ENCODE measurements around the gene INSRR. TPM values are rescaled to one million over a fixed set of nuclear protein-coding genes. Genes with fewer than 3 reads are reported as not detected.

The INSRR gene
- total and polyA plus RNA-seq, 2 of the 8 experiments (the other 6 are each of a cell fraction or from before 2014, with no cell fraction given) = 0.02 TPM; not detected in 1

DNA sequence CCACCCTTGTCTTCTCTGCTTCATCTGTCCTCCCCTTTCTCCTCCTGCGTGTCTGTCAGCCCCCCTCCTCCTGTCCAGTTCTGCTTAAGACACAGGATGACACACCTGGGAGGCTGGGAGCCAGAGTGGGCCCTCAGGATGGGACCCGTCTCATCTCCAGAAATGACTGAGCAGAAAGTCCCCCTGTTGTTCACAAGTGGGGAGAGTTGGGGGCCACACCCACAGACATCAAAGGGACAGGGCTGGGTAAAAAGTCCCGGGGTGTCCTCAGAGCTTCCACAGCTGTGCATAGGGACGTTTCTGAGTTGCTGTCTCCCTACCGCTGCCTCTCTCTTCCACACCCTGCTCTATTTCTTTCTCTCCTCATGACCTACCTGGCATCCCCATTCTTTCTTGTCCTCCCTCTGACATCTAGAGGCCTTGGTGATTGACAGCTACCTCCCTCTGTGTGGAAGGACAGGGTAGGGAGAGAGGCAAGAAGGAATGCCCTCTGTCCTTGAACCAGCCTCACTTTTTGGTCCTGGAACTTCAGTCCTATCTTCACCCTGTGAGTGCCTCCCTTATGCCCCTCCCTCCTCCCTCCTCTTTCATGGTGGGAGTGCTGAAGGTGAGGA is 22.8 kb downstream of the INSRR start (continued):
- TF ChIP-seq, protein P1, sequence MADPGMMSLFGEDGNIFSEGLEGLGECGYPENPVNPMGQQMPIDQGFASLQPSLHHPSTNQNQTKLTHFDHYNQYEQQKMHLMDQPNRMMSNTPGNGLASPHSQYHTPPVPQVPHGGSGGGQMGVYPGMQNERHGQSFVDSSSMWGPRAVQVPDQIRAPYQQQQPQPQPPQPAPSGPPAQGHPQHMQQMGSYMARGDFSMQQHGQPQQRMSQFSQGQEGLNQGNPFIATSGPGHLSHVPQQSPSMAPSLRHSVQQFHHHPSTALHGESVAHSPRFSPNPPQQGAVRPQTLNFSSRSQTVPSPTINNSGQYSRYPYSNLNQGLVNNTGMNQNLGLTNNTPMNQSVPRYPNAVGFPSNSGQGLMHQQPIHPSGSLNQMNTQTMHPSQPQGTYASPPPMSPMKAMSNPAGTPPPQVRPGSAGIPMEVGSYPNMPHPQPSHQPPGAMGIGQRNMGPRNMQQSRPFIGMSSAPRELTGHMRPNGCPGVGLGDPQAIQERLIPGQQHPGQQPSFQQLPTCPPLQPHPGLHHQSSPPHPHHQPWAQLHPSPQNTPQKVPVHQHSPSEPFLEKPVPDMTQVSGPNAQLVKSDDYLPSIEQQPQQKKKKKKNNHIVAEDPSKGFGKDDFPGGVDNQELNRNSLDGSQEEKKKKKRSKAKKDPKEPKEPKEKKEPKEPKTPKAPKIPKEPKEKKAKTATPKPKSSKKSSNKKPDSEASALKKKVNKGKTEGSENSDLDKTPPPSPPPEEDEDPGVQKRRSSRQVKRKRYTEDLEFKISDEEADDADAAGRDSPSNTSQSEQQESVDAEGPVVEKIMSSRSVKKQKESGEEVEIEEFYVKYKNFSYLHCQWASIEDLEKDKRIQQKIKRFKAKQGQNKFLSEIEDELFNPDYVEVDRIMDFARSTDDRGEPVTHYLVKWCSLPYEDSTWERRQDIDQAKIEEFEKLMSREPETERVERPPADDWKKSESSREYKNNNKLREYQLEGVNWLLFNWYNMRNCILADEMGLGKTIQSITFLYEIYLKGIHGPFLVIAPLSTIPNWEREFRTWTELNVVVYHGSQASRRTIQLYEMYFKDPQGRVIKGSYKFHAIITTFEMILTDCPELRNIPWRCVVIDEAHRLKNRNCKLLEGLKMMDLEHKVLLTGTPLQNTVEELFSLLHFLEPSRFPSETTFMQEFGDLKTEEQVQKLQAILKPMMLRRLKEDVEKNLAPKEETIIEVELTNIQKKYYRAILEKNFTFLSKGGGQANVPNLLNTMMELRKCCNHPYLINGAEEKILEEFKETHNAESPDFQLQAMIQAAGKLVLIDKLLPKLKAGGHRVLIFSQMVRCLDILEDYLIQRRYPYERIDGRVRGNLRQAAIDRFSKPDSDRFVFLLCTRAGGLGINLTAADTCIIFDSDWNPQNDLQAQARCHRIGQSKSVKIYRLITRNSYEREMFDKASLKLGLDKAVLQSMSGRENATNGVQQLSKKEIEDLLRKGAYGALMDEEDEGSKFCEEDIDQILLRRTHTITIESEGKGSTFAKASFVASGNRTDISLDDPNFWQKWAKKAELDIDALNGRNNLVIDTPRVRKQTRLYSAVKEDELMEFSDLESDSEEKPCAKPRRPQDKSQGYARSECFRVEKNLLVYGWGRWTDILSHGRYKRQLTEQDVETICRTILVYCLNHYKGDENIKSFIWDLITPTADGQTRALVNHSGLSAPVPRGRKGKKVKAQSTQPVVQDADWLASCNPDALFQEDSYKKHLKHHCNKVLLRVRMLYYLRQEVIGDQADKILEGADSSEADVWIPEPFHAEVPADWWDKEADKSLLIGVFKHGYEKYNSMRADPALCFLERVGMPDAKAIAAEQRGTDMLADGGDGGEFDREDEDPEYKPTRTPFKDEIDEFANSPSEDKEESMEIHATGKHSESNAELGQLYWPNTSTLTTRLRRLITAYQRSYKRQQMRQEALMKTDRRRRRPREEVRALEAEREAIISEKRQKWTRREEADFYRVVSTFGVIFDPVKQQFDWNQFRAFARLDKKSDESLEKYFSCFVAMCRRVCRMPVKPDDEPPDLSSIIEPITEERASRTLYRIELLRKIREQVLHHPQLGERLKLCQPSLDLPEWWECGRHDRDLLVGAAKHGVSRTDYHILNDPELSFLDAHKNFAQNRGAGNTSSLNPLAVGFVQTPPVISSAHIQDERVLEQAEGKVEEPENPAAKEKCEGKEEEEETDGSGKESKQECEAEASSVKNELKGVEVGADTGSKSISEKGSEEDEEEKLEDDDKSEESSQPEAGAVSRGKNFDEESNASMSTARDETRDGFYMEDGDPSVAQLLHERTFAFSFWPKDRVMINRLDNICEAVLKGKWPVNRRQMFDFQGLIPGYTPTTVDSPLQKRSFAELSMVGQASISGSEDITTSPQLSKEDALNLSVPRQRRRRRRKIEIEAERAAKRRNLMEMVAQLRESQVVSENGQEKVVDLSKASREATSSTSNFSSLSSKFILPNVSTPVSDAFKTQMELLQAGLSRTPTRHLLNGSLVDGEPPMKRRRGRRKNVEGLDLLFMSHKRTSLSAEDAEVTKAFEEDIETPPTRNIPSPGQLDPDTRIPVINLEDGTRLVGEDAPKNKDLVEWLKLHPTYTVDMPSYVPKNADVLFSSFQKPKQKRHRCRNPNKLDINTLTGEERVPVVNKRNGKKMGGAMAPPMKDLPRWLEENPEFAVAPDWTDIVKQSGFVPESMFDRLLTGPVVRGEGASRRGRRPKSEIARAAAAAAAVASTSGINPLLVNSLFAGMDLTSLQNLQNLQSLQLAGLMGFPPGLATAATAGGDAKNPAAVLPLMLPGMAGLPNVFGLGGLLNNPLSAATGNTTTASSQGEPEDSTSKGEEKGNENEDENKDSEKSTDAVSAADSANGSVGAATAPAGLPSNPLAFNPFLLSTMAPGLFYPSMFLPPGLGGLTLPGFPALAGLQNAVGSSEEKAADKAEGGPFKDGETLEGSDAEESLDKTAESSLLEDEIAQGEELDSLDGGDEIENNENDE (IDR thresholded peaks at IDR 0.05; ENCODE audit: insufficient replicate concordance, low read length) = no peak
- TF ChIP-seq RFX5 (IDR thresholded peaks at IDR 0.05; ENCODE audit: borderline replicate concordance, low read depth, low read length) (no peak), EZH2 (IDR thresholded peaks at IDR 0.05; ENCODE audit: low read depth, low read length, severe bottlenecking) (no peak), SP1 (IDR thresholded peaks at IDR 0.05; ENCODE audit: low read depth, low read length) (no peak)
- TF ChIP-seq, protein P2, sequence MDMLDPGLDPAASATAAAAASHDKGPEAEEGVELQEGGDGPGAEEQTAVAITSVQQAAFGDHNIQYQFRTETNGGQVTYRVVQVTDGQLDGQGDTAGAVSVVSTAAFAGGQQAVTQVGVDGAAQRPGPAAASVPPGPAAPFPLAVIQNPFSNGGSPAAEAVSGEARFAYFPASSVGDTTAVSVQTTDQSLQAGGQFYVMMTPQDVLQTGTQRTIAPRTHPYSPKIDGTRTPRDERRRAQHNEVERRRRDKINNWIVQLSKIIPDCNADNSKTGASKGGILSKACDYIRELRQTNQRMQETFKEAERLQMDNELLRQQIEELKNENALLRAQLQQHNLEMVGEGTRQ (IDR thresholded peaks at IDR 0.05; ENCODE audit: low read length) = no peak
